Stomach smooth muscle (tissue), 2 donors: ENCODE data around the gene RASL10B.
A peak's percentile ranks its signal among the peaks of the same experiment; 100 is the strongest.
"Not testable (repeated sequence)": the region's sequence is repeated elsewhere in the genome, so short reads cannot be mapped to it uniquely, and the experiment has no call there.

Source experiments
- H3K27ac ChIP-seq: one replicate; pipeline ENCODE4 v1.7.0; 2013; ENCODE audit warnings: mild to moderate bottlenecking, low read length, inconsistent platforms
- H3K27me3 ChIP-seq, 2 donors: one replicate each; pipeline ENCODE4 v1.7.0; 2013; ENCODE audit warnings: low read length in 2 of 2; ENCODE audit not compliant: insufficient read depth in 2 of 2, control insufficient read depth in 1 of 2
- H3K36me3 ChIP-seq, 2 donors: one replicate each; pipeline ENCODE4 v1.7.0; 2013; ENCODE audit warnings: low read length in 2 of 2; ENCODE audit not compliant: control insufficient read depth in 2 of 2, insufficient read depth in 2 of 2
- H3K4me1 ChIP-seq: one replicate; pipeline ENCODE4 v1.7.0; 2013; ENCODE audit warnings: low read length; ENCODE audit not compliant: control insufficient read depth, insufficient read depth
- H3K4me3 ChIP-seq, 2 donors: one replicate each; pipeline ENCODE4 v1.7.0; 2013; ENCODE audit warnings: low read length in 2 of 2
- H3K9ac ChIP-seq, 2 donors: one replicate each; pipeline ENCODE4 v1.7.0; 2013; ENCODE audit warnings: low read length in 2 of 2, mild to moderate bottlenecking in 1 of 2
- H3K9me3 ChIP-seq, 2 donors: one replicate each; pipeline ENCODE4 v1.7.0; 2013; ENCODE audit warnings: low read length in 2 of 2; ENCODE audit not compliant: control insufficient read depth in 2 of 2
- donor health status: healthy.
- donor health status: Pancreatic carcinoma.

Gene RASL10B

GRCh38 chr17:35750526-35751395 is 19.3 kb downstream of the RASL10B start:
- Histone ChIP-seq H3K27ac (no peak overlapping the region), H3K36me3 (no peaks in the 10 kb centered on the region), H3K4me1 (peaks cover 15% of the 10 kb centered on the region), H3K9ac (no peak overlapping the region), H3K27me3 (peaks cover 39 to 42% of the 10 kb centered on the region in 2 donors), H3K9me3 (no peaks in the 10 kb centered on the region), H3K4me3 (no peak overlapping the region)

DNA sequence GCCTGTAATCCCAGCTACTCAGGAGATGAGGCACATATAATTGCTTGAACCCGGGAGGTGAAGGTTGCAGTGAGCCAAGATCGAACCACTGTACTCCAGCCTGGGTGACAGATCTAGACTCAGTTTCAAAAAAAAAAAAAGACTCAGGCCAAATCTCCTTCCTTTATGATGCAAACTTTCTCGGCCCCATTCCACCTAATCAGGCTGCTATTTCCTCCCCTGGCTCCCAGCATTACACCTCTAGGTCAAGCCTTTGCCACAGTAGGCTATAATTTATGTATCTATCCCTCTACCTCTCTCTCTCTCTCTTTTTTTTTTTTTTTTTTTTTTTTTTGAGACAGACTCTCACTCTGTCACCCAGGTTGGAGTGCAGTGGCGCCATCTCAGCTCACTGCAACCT is 20.1 kb downstream of the RASL10B start:
- peaks cover 15% of the 10 kb centered on the region for H3K4me1 ChIP-seq
- not testable (repeated sequence) for H3K4me3 ChIP-seq, H3K36me3 ChIP-seq, H3K27ac ChIP-seq, H3K9ac ChIP-seq, H3K9me3 ChIP-seq
- H3K27me3 ChIP-seq = peaks cover 34 to 35% of the 10 kb centered on the region in 2 donors

DNA sequence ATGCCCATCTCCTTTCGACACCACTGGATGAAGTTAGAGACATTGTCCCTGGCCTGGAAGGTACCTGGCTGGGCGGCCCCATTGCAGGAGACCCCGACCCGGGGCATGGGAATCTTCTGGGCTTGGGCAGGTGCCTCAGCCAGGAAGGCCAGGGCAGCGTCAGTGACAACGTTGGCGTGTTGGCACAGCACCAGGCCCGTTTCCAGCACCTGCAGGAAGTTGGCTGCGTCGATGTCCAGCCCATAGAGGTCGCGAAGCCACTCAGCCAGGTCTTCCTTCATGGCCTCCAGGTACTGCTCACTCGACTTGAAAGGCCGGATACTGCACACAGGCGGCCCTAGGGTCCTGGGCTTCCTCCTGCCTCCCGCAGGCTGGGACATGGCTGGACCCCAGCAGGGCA is 21.0 kb downstream of the RASL10B start:
- H3K4me1 ChIP-seq = peaks cover 15% of the 10 kb centered on the region
- no peaks in the 10 kb centered on the region for H3K36me3 ChIP-seq
- peak overlapping the region in 1 of 2 donors; percentile 29 for H3K4me3 ChIP-seq
- peaks cover 34 to 35% of the 10 kb centered on the region in 2 donors for H3K27me3 ChIP-seq
- no peak overlapping the region for H3K27ac ChIP-seq
- H3K9me3 ChIP-seq = no peaks in the 10 kb centered on the region
- H3K9ac ChIP-seq = no peak overlapping the region

DNA sequence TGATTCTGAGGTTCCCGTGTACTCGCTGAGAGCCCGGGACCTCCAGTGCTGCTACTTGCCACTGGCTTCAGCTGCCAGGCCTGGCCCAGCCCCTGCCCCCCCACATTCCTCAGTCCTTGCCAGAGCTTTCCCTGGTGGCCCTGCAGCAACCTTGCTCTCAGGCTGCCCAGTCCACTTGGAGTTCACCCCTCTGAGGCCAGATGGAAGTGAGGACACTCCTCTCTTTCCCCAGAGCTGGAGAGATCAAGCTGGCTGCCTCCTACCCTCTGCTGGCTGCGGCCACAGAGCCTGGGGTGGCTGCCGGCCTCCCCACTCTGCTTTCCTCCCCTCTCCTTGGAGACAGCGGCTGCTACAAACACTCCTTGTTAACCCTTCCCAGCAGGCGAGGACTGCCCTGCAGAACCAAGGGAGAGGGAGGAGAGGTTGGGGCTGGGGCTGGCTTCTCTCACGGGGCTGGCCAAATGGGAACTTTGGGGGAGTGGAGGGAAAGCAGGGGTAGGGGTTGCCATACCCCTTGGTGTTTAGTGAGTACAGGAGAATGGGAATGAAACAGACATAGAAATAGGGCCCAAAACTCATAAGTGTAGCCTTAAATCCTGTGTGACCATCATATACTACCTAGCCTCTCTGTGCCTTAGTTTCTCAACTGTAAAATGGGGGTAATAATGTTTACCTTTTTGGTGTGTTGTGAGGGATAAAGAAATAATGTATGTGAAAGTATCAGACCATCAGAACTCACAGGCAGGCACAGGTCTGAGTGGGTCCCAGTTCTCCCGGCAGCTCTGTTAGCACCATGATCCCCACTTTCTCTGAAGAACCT is 21.7 kb downstream of the RASL10B start, which contains the start of gene GAS2L2:
Gene GAS2L2 (minus strand): TSS at position 295 of the 820 bp plus-strand sequence. CDS start 389 bp downstream, outside the sequence.
- peak within 1 kb of the TSS in 1 of 2 donors; percentile 29 for H3K4me3 ChIP-seq
- peaks cover 15% of the 10 kb centered on the region for H3K4me1 ChIP-seq
- H3K27ac ChIP-seq = no peak within 1 kb of the TSS
- no peaks in the 10 kb centered on the region for H3K36me3 ChIP-seq
- H3K9me3 ChIP-seq = no peaks in the 10 kb centered on the region
- H3K9ac ChIP-seq = no peak within 1 kb of the TSS
- peaks cover 28 to 29% of the 10 kb centered on the region in 2 donors for H3K27me3 ChIP-seq

DNA sequence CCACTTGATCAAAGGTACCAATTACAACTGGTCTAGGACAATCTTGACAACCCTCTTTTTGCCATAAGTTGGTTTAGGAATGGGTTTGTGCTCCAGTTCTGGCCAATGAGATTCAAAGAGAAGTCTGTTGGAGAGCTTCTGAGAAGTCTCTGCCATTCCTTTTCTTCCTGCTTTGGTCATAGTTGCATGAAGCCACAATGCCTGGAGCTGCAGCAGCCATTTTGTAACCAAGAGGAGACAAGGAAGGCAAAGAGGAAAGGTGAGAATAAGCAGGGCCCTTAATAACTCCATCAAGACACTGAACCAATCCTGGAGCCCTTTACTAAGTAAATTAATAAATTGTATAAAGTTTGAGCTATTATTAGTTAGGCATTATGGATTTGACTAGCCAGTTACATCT is 25.8 kb downstream of the RASL10B start:
- no peaks in the 10 kb centered on the region for H3K9me3 ChIP-seq
- H3K36me3 ChIP-seq = no peaks in the 10 kb centered on the region
- peaks cover 2 to 3% of the 10 kb centered on the region in 2 donors for H3K27me3 ChIP-seq
- no peak overlapping the region for H3K27ac ChIP-seq
- H3K4me3 ChIP-seq = no peak overlapping the region
- H3K4me1 ChIP-seq = peaks cover 11% of the 10 kb centered on the region
- no peak overlapping the region for H3K9ac ChIP-seq

GRCh38 chr17:35760587-35760986 is 29.1 kb downstream of the RASL10B start, which contains the start of gene C17orf50:
Gene C17orf50 (plus strand): TSS chr17:35760887. CDS start chr17:35760942, 55 bp downstream.
- no peaks in the 10 kb centered on the region for H3K9me3 ChIP-seq
- H3K27ac ChIP-seq = no peak within 1 kb of the TSS
- H3K4me3 ChIP-seq = no peak within 1 kb of the TSS
- no peak within 1 kb of the TSS for H3K9ac ChIP-seq
- H3K4me1 ChIP-seq = peaks cover 18% of the 10 kb centered on the region
- no peaks in the 10 kb centered on the region for H3K36me3 ChIP-seq
- no peaks in the 10 kb centered on the region for H3K27me3 ChIP-seq

DNA sequence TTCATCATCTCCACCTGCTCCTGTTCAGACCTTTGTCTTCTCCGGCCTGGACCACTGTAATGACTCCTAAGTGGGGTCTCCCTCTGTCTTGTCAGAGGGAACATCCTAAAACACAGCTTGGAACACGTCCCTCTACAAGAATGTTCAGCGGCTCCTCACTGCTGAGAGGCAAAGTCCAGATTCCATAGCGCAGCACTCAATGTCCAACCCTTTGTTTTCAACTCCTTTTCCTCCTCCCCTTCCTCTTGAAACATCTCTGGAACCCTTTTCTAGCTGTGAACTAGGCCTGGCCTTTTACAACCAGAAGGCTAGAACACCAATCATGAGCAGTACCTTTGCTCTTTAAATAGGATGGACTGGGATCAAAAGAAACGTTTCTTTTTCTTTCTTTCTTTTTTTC is 30.2 kb downstream of the RASL10B start:
- peaks cover 21% of the 10 kb centered on the region for H3K4me1 ChIP-seq
- H3K36me3 ChIP-seq = no peaks in the 10 kb centered on the region
- no peak overlapping the region for H3K4me3 ChIP-seq
- no peaks in the 10 kb centered on the region for H3K27me3 ChIP-seq
- no peak overlapping the region for H3K9ac ChIP-seq
- H3K9me3 ChIP-seq = no peaks in the 10 kb centered on the region
- no peak overlapping the region for H3K27ac ChIP-seq

- H3K36me3 ChIP-seq = no peaks in the 10 kb centered on the region
- H3K9ac ChIP-seq = peak overlapping the region; percentile 38 to 60
- no peaks in the 10 kb centered on the region for H3K9me3 ChIP-seq
- peak overlapping the region in 1 of 2 donors; percentile 74 for H3K4me3 ChIP-seq
- H3K4me1 ChIP-seq = peaks cover 24% of the 10 kb centered on the region
- H3K27me3 ChIP-seq = no peaks in the 10 kb centered on the region
- H3K27ac ChIP-seq = no peak overlapping the region
Measured at GRCh38 chr17:35763767-35764122, 32.3 kb downstream of the RASL10B start.

- Histone ChIP-seq H3K36me3 (no peaks in the 10 kb centered on the region), H3K27ac (peak overlapping the region; percentile 18)
Measured at GRCh38 chr17:35764123-35764991, 32.9 kb downstream of the RASL10B start.

DNA sequence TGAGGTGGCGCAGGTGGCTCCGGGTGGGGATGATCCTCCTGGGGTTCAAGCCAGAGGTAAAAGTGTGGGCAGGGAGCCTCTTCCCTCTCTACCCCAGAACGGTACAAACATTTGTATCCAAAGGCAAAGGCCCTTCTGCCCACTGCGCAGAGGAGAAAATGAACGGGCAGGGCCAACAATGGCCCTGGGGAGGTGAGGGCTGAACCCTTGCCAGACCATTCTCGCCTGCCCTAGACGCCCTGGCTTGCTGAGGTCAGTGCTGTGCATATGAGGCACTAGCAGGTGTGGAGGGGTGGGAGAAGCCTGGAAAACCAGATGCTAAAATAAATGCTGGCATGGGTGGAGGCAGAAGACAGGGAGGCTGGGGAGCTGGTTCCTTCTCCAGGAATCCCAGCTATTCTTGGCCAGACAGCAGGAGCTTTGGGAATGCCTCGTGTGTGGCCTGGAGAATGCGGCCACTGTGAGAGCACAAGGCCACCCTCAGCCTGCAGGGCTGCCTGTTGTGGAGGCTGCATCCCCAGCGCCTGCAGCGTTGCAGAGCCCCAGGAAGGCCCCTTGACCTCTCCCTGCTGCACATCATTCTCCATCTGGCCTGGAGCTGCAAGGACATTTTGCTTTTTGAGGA is 33.8 kb downstream of the RASL10B start:
- Histone ChIP-seq H3K9ac (no peak overlapping the region), H3K9me3 (no peaks in the 10 kb centered on the region), H3K36me3 (no peaks in the 10 kb centered on the region), H3K27me3 (no peaks in the 10 kb centered on the region), H3K4me1 (peaks cover 24% of the 10 kb centered on the region), H3K4me3 (no peak overlapping the region), H3K27ac (peak overlapping the region; percentile 18)

More at GRCh38 chr17:35764123-35764991, 32.9 kb downstream of the RASL10B start:
- H3K27me3 ChIP-seq = no peaks in the 10 kb centered on the region
- H3K4me1 ChIP-seq = peaks cover 24% of the 10 kb centered on the region
- peak overlapping the region; percentile 67 to 74 for H3K4me3 ChIP-seq
- peak overlapping the region; percentile 38 to 60 for H3K9ac ChIP-seq
- H3K9me3 ChIP-seq = no peaks in the 10 kb centered on the region
